Neural progenitor cell (in vitro differentiated cells): ENCODE results near the gene TACO1. TPM values are rescaled to one million over a fixed set of nuclear protein-coding genes. Genes with fewer than 3 reads are reported as not detected.

Experiments used
- DNase-seq: peaks from one replicate; pipeline ENCODE4 v3.0.0-alpha.2; 2016; ENCODE audit warnings: low spot score
- H2AFZ ChIP-seq: fragments of 200-600 bp; sonication (generic); replicated peaks from 2 replicates; pipeline ENCODE4 v1.6.1; 2016; ENCODE audit warnings: antibody characterized with exemption
- H3F3A ChIP-seq: fragments of 200-600 bp; sonication (generic); 2 replicates; pipeline ENCODE4 v1.6.1; 2016; ENCODE audit warnings: antibody characterized with exemption, low read depth
- H3K27ac ChIP-seq: fragments of 200-600 bp; sonication (generic); 2 replicates; pipeline ENCODE4 v1.5.1; 2016; ENCODE audit warnings: mild to moderate bottlenecking
- H3K27me3 ChIP-seq: fragments of 200-600 bp; sonication (generic); 2 replicates; pipeline ENCODE4 v1.6.1; 2016; ENCODE audit warnings: mild to moderate bottlenecking, moderate library complexity
- H3K36me3 ChIP-seq: fragments of 200-600 bp; sonication (generic); 2 replicates; pipeline ENCODE4 v1.5.1; 2016
- H3K4me1 ChIP-seq: fragments of 200-600 bp; sonication (generic); 2 replicates; pipeline ENCODE4 v1.6.1; 2016; ENCODE audit warnings: mixed run types
- H3K4me2 ChIP-seq: fragments of 200-600 bp; sonication (generic); 2 replicates; pipeline ENCODE4 v1.6.1; 2016
- H3K4me3 ChIP-seq: fragments of 200-600 bp; sonication (generic); 2 replicates; pipeline ENCODE4 v1.5.1; 2016
- H3K79me2 ChIP-seq: fragments of 200-600 bp; sonication (generic); 2 replicates; pipeline ENCODE4 v1.6.1; 2016; ENCODE audit warnings: low read depth
- H3K9ac ChIP-seq: fragments of 200-600 bp; sonication (generic); 2 replicates; pipeline ENCODE4 v1.6.1; 2016
- H3K9me3 ChIP-seq: fragments of 200-600 bp; sonication (generic); 2 replicates; pipeline ENCODE4 v1.5.1; 2016; ENCODE audit warnings: low read depth
- H4K20me1 ChIP-seq: fragments of 200-600 bp; sonication (generic); 2 replicates; pipeline ENCODE4 v1.6.1; 2016; ENCODE audit warnings: low read depth
- H3K27ac Mint-ChIP-seq: 3 replicates; pipeline ENCODE4 v1.8.0; 2021; ENCODE audit warnings: mixed read lengths
- H3K27me3 Mint-ChIP-seq: 2 replicates; pipeline ENCODE4 v1.8.0; 2022; ENCODE audit warnings: low read depth, mild to moderate bottlenecking, inconsistent platforms, moderate library complexity, mixed read lengths; ENCODE audit not compliant: insufficient read depth
- H3K36me3 Mint-ChIP-seq: 3 replicates; pipeline ENCODE4 v1.8.0; 2021; ENCODE audit warnings: mixed read lengths
- H3K4me1 Mint-ChIP-seq: 3 replicates; pipeline ENCODE4 v1.8.0; 2021; ENCODE audit warnings: mixed read lengths
- H3K4me3 Mint-ChIP-seq: 3 replicates; pipeline ENCODE4 v1.8.0; 2021; ENCODE audit warnings: mild to moderate bottlenecking, moderate library complexity, mixed read lengths
- H3K9me3 Mint-ChIP-seq: 3 replicates; pipeline ENCODE4 v1.8.0; 2020; ENCODE audit warnings: mixed read lengths
- EZH2 ChIP-seq: fragments of 200-600 bp; sonication (generic); IDR thresholded peaks from 2 replicates; pipeline ENCODE4 v1.6.1; 2017; ENCODE audit warnings: antibody characterized with exemption, mild to moderate bottlenecking, moderate library complexity
- EZH2phosphoT487 ChIP-seq: fragments of 200-600 bp; sonication (generic); IDR thresholded peaks from 2 replicates; pipeline ENCODE4 v1.6.1; 2017; ENCODE audit warnings: antibody characterized with exemption
- total RNA-seq: library from RNA; depleted of rRNA; stranded (reverse); fragments of >200 nt; gene quantifications from 2 replicates; pipeline ENCODE4 v1.2.3, GENCODE V29; 2015; ENCODE audit warnings: low replicate concordance
- TF ChIP-seq, protein P1 (sequence below): fragments of 200-600 bp; sonication (generic); IDR thresholded peaks from 2 replicates; pipeline ENCODE4 v1.5.1; 2017; ENCODE audit warnings: antibody characterized with exemption, mild to moderate bottlenecking

TACO1 gene
- total RNA-seq, 1 donor from 2014 or later, result 18.3 TPM

DNA sequence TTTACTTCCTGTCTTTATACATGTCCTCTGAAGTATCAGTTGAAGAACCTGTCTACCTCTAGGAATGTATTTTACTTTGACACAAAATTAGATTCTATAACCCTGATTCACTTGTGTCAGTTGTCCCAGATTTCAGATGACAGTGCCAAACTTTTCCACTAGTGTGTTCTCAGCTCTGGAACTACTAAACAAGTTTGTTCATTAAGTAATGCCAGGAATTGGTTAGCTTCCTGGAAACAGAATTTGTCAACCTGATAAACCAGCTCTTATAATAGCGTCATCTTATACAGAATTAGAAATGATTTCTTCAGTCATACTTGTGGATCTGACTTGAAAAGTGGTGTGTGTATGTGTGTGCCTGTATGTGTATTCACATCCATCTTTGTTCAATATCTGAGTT is 28.9 kb downstream of the TACO1 start:
- H3K27ac Mint-ChIP-seq, result no peak overlapping the region
- no peak for DNase-seq
- Histone ChIP-seq H4K20me1 (peaks cover 53% of the 10 kb centered on the region), H3K27me3 (no peaks in the 10 kb centered on the region), H3K4me2 (no peak overlapping the region), H3K27ac (no peak overlapping the region), H3K9ac (no peak overlapping the region), H3K4me1 (peaks cover 25% of the 10 kb centered on the region), H3K4me3 (no peak overlapping the region), H3K9me3 (no peaks in the 10 kb centered on the region), H3K36me3 (no peaks in the 10 kb centered on the region), H3K79me2 (peaks cover 59% of the 10 kb centered on the region), H3F3A (peaks cover 36% of the 10 kb centered on the region), H2AFZ (no peak overlapping the region)
- H3K9me3 Mint-ChIP-seq, result no peaks in the 10 kb centered on the region
- H3K4me1 Mint-ChIP-seq, result peaks cover 33% of the 10 kb centered on the region
- no peak overlapping the region for H3K4me3 Mint-ChIP-seq
- no peaks in the 10 kb centered on the region for H3K27me3 Mint-ChIP-seq
- H3K36me3 Mint-ChIP-seq, result peaks cover 5% of the 10 kb centered on the region
- TF ChIP-seq EZH2phosphoT487, result no peak
- TF ChIP-seq, protein P1, sequence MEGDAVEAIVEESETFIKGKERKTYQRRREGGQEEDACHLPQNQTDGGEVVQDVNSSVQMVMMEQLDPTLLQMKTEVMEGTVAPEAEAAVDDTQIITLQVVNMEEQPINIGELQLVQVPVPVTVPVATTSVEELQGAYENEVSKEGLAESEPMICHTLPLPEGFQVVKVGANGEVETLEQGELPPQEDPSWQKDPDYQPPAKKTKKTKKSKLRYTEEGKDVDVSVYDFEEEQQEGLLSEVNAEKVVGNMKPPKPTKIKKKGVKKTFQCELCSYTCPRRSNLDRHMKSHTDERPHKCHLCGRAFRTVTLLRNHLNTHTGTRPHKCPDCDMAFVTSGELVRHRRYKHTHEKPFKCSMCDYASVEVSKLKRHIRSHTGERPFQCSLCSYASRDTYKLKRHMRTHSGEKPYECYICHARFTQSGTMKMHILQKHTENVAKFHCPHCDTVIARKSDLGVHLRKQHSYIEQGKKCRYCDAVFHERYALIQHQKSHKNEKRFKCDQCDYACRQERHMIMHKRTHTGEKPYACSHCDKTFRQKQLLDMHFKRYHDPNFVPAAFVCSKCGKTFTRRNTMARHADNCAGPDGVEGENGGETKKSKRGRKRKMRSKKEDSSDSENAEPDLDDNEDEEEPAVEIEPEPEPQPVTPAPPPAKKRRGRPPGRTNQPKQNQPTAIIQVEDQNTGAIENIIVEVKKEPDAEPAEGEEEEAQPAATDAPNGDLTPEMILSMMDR, result no peak
- no peak for TF ChIP-seq EZH2

DNA sequence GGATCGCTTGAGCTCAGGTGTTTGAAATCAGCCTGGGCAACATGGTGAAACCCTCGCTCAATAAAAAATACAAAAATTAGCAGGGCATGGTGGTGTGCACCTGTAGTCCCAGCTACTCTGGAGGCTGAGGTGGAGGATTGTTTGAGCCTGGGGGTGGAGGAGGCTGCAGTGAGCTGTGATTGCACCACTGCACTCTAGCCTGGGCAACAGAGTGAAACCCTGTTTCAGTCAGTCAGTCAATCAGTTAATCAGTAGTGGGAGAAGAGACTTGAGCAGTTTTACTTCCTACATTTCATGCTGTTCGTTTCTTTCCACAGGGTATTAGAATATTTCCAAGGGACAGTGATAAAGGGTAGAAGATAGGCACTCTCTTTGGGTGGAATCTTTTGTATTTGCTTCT is 30.4 kb downstream of the TACO1 start:
- H4K20me1 ChIP-seq, result peaks cover 40% of the 10 kb centered on the region
- H3K36me3 ChIP-seq, result no peaks in the 10 kb centered on the region
- peaks cover 45% of the 10 kb centered on the region for H3K79me2 ChIP-seq
- Mint-ChIP-seq H3K9me3 (no peaks in the 10 kb centered on the region), H3K4me3 (no peak overlapping the region), H3K4me1 (peaks cover 26% of the 10 kb centered on the region), H3K27me3 (no peaks in the 10 kb centered on the region), H3K36me3 (peaks cover 7% of the 10 kb centered on the region), H3K27ac (no peak overlapping the region)
- H2AFZ ChIP-seq, result no peak overlapping the region
- no peak overlapping the region for H3K9ac ChIP-seq
- H3K4me1 ChIP-seq, result peaks cover 28% of the 10 kb centered on the region
- TF ChIP-seq EZH2, result no peak
- TF ChIP-seq, protein P1, result no peak
- no peak for TF ChIP-seq EZH2phosphoT487
- no peaks in the 10 kb centered on the region for H3K27me3 ChIP-seq
- peaks cover 36% of the 10 kb centered on the region for H3F3A ChIP-seq
- H3K9me3 ChIP-seq, result no peaks in the 10 kb centered on the region
- DNase-seq, result no peak
- peak overlapping the region; percentile 62 for H3K4me2 ChIP-seq
- H3K27ac ChIP-seq, result peak overlapping the region; percentile 50
- H3K4me3 ChIP-seq, result no peak overlapping the region

DNA sequence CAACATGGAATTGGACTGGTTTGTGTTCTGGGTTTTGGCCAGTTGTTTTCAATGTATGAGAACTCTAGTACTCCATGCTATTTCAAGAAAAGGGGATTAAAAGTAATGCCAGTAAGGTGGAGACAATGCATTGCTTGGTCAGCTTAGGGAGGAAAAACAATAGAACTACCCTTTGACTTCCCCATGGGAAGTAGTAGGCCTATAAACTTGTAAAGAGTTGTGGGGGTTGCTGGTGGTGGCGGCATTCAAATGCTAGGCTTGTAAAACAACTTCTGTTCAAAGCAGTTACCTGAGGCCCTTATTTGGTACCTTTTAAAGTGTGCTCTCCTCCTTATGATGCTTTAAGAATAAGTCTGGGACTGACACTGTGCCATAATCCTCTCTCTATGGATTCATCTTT is 30.9 kb downstream of the TACO1 start:
- no peak overlapping the region for H3K27ac Mint-ChIP-seq
- H3K27ac ChIP-seq, result peak overlapping the region; percentile 50

More for the DNA sequence above, 30.9 kb downstream of the TACO1 start:
- H3K79me2 ChIP-seq, result peaks cover 39% of the 10 kb centered on the region
- H3K27me3 Mint-ChIP-seq, result no peaks in the 10 kb centered on the region
- no peak for TF ChIP-seq EZH2
- TF ChIP-seq EZH2phosphoT487, result no peak
- TF ChIP-seq, protein P1, result no peak
- no peaks in the 10 kb centered on the region for H3K36me3 ChIP-seq
- no peak overlapping the region for H3K4me3 Mint-ChIP-seq
- no peaks in the 10 kb centered on the region for H3K9me3 ChIP-seq
- H3F3A ChIP-seq, result peaks cover 36% of the 10 kb centered on the region
- no peaks in the 10 kb centered on the region for H3K27me3 ChIP-seq
- peaks cover 35% of the 10 kb centered on the region for H4K20me1 ChIP-seq
- peak overlapping the region; percentile 62 for H3K4me2 ChIP-seq
- peak overlapping the region; percentile 6 for H3K9ac ChIP-seq
- H2AFZ ChIP-seq, result no peak overlapping the region
- no peak overlapping the region for H3K4me3 ChIP-seq
- peaks cover 7% of the 10 kb centered on the region for H3K36me3 Mint-ChIP-seq
- H3K4me1 Mint-ChIP-seq, result peaks cover 24% of the 10 kb centered on the region
- no peaks in the 10 kb centered on the region for H3K9me3 Mint-ChIP-seq
- DNase-seq, result peak; percentile 47
- peaks cover 28% of the 10 kb centered on the region for H3K4me1 ChIP-seq
